Stimulated activated CD4-positive, alpha-beta T cell treated with anti-CD3 and anti-CD28 coated beads, Interleukin-12 subunit alpha, Interleukin-12 subunit beta, amount 100 ng/mL, for 4 hours (primary cell): ENCODE measurements around the gene FREM1.

Source experiments
- DNase-seq: peaks from one replicate; pipeline ENCODE4 v3.0.0-alpha.2; 2020

Gene FREM1

DNA sequence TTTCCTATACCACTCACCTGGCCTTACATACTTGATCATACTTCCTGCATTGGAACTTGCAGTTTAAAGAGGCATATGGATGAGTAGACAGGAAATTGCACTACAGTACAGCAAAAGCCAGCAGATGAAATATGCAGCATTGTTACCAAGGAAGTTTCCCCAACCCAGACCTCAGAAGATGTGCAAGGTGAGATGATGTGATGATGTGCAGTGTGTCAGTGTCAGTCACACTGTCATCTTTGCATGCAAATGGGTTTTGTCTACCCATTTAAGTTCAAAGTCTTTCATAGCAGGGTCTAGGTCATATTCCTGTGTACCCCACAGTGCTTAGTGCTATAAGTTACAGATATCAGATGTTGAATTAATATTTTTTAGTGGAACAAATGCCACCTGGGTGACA, 98.4 kb downstream of the FREM1 start:
- no peak for DNase-seq

DNA sequence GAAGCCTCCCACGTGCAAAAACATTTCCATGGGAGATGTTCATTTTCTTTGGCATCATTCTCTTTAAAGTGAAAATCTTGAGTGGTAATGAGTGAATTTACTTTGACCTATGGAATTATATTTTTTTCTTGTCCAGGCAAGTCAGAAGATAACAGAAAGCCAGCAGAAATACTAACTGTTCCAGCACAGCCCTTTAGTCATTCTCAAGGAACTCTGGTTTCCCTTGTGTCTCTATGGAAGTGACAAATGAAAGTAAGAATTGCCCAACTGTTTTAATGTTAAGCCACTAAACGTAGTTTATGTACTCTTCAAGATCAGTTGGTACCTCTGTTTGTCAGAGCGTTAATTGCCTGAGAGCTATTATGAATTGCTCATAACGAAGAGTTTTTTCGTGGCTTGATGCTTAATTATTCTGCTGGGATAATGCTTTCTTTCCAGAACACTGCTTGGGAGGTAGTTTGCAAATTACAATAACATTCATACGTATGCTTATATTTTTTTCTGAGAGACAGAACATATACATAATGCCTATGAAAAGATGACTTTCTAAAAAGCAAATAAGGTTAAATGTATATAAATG, 103.2 kb downstream of the FREM1 start:
- no peak for DNase-seq

DNA sequence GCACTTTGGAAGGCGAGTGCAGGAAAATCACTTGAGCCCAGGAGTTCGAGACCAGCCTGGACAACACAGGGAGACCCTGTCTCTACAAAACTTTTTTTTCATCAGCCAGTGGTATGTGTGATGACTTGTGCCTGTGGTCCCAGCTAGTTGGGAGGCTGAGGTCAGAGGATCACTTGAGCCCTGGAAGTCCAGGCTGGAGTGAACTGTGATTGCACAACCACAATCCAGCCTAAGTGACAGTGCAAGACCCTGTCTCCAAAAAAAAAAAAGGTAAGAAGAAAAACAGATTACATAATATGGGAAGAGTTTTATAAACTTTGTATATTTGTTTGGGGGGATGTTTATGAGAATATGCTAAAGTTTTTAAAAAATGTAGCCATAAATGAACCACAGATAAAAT, 111.2 kb downstream of the FREM1 start:
- no peak for DNase-seq

DNA sequence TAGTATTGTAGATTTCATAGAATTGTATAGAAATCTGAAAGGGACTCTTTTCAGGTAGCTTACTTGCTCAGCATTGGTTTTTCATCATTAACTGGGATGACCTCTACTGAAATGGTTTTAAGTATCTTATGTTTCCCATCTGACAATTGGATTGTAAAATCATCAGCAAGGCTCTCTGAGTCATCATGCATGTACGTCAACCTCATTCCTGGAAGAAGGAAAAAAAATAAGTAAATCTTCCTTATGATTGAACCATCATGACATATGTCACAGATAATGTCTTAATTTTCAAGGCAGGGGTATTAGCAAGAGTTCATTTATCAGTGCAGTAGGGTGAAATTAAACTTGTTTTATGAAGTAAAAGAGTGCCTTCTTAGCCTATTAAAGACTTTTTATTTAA, 112.8 kb downstream of the FREM1 start:
- no peak for DNase-seq

DNA sequence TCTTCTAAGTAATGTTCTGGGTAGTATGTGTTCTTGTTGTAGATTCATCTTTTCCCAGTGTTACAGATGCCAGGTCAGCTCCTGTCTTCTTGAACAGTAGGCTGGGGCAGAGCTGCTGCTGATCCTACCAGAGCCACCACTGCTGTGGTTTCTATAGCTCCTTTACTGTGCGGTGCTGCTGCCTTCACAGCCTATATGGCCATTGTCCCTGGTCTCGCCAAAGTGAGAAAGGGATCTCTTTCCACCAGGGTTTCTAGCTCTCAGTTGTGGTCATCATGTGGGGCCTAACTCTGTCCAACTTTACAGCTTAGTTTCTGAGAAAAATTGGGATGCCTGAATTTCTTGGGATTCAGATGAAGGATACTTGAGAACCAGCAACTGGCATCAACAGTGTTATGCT, 116.8 kb downstream of the FREM1 start:
- DNase-seq: no peak

DNA sequence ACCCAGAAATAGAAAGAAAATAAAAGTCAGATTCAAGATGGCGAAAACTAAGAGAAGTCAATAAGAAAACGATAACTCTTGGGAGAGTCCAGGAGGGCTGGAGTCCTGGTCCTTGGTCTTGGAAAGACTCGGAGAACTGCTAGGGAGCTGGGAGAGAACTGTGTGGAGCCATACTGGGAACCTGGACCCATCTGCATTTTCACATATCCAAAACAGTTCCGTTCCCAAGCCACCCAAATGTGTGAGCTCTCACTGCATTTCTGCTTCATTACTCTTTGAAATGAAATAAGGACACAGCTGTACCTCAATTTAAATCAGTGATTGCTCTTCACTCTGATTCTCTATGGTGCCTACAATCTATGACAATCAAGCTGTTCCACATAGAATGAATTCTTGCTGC, 119.6 kb downstream of the FREM1 start:
- DNase-seq: no peak

DNA sequence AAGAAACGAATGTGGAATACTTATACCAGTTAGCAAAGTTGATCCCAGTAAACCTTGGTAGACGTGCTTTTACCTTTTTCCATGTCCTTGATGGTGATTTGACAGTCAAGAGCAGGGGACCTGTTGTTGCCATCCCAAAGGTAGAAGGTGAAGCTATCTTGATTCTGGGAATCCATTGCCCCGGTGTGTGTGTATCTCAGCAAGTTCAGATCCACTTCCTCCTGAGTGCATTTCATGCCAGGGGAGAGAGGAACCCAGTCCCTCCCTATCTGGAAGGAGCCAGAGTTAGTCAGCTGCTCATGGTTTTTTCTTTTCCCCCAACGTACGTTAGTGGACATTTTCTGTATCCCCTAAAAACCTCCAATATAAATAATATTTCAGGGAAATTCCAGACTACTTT, 121.4 kb downstream of the FREM1 start:
- no peak for DNase-seq

DNA sequence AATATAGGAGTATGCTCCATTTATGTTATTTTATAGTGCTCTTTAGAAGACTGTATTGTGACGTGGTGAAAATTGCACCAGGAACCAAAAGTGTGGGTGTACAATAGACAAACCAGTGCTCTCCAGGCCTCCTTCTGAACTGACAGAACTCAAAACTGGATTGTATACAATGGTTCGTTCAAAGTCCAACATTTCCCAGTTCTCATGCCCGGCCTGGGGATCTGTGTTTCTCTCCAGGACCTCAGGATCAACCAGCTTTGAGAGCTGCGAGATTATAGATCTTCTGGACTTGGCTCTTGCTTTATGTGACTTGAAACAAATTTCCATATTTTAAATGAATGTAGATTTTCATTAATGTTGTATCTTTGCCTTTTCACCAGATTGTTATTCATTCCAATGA, 126.9 kb downstream of the FREM1 start:
- DNase-seq: no peak

DNA sequence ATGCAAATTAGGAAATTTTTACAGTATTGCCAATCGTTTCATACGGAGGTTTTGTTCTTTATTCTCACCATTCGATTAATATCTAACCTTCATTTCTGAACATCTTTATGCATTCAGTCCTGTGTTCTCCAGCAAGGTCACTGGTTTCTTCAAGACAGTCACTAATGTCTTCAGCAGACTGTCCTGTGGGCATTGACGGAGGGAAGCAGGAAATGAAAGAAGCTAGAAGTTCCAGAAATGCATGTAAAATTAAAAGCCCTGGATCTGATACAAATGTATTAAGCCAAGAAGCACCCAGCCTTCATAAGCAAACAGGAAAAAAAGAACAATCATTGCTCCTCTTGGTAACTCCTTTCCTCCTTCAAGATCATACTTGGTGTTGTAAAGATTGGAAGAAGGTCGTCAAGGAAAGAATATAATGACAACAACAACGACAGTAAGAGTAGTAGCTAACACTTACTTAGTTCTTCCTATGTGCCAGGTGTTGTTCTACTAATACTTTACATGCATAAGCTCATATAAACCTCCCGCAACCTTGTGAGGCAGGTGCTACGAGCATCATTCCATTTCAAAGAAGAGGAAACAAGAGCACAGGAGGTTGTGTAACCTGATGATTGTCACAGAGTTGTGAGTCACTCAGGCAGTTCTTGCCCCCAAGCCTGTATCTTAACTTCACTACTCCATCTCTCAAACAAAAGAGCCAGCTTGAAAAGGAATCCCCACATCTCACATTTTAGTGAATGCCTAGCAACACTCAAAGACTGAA, 127.8 kb downstream of the FREM1 start:
- no peak for DNase-seq

DNA sequence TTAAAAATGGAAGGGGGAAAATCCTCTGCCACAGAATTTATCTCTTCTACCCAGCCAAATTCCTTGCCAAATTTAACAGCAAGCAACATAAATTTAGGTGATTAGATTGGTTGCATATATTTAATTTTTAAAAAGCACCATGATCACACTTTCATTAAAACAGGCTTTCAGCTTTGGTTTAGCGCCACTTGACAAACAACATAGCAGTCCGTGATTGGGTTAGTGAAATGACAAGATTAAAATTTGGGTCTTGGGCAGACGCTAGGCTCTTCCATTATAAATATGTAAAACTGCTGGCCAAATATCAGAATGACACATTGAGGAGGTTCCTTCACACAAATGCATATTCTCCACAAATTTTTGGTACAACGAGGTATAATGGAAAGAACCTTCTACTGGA, 129.5 kb downstream of the FREM1 start:
- DNase-seq: no peak

DNA sequence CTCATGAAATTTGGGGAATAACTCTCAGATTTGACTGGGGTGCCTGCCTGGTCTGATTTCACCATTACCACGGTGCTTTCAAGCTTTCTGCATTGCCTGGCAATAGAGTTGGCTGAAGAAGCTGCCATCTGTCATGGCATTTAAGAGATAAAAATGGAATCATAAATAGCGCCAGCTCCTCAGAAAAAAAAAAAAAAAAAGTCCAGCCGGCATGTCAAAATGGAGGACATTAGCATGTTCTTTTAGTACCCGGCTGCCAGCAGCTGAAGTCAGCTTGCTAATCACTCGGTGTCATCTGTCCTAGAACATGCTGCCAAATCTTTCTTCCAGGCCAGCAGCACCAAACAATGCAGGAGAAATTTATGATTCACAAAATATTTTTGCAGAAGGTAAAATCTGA, 130.0 kb downstream of the FREM1 start:
- DNase-seq: no peak

DNA sequence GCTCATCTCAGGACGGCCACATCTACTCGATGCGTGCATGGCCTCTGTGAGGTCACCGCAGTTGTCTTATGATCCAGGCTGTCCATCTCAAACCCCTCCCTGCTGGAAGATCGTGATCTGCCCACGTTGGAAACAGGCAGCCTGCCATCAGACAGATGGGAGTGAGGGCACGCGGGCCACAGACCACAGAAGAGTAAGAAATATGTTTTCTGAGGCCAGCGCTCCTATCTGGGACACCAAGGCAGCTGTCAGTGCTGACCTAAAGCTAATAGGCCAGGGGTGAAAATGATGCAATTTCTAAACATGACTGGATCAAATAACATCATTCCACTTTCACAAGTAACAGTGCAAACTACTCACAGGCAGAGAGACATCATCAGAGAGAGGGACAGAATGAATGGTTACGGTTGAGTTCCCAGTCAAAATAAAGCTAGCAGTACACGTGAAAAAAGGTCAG, 130.6 kb downstream of the FREM1 start:
- DNase-seq: no peak

DNA sequence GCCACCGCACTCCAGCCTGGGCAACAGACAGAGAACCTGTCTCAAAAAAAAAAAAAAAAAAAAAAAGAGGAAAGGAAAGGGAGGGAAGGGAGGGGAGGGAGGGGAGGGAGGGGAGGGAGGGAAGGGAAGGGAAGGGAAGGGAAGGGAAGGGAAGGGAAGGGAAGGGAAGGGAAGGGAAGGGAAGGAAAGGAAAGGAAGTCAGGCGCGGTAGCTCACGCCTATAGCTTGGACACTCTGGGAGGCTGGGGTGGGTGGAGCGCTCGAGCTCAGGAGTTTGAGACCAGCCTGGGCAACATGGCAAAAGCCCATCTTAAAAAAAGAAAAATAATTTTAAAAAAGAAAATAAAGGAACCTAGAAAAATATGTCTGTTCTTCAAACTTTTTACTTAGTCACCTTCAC, 131.7 kb downstream of the FREM1 start:
- no peak for DNase-seq

DNA sequence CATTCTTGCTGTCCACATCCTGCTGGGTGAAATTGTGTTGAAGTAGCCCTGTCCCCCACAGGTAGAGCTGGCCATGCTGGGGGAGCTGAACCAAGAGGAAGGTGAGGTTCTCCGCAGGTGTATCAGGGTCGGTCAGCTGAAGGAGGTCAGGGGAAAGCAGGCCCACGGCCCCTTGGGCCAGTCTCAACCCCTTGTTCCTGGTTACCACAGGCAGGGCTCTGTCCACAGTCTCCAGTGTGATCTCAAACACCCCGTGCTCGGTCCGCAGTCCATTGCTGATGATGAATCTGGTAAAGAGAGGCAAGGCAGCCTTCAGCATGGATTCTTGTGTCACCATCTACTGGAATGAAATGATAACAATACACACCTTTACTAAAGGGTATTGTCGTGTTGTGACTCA, 134.3 kb downstream of the FREM1 start:
- no peak for DNase-seq

DNA sequence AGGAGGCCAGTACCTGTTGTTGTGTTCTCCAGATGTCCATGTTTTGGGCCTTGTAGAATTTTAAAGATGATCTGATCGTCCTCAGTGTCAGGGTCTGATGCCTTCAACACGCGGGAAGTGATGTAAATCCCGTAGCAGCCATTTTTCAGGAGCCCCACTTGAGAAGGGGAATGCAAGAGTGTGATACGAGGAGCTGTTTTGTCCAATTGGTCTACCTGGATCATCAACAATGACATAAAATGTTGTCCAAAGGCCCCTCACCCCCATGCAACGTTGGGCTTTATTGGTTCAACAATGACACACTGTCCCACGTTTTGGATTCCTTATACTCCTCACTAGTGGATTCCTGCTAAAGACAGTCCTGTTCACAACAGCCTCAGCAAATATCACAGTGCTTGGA, 139.6 kb downstream of the FREM1 start:
- no peak for DNase-seq

DNA sequence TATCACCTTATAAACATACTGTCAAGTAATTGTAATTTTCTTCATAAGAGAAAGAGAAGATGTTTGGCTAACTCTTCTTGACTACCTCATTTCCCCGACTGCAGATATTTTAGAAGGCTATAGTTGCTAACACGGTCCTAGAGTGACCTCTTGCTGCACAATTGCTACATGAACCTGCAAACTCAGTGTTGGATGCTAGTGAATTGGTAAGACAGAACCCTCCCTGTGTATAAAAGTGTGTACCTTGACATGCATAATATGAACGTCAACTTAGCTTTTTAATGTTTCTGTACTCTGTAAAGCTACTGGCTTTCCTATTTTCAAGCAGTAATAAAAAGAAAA, 141.0 kb downstream of the FREM1 start:
- no peak for DNase-seq

DNA sequence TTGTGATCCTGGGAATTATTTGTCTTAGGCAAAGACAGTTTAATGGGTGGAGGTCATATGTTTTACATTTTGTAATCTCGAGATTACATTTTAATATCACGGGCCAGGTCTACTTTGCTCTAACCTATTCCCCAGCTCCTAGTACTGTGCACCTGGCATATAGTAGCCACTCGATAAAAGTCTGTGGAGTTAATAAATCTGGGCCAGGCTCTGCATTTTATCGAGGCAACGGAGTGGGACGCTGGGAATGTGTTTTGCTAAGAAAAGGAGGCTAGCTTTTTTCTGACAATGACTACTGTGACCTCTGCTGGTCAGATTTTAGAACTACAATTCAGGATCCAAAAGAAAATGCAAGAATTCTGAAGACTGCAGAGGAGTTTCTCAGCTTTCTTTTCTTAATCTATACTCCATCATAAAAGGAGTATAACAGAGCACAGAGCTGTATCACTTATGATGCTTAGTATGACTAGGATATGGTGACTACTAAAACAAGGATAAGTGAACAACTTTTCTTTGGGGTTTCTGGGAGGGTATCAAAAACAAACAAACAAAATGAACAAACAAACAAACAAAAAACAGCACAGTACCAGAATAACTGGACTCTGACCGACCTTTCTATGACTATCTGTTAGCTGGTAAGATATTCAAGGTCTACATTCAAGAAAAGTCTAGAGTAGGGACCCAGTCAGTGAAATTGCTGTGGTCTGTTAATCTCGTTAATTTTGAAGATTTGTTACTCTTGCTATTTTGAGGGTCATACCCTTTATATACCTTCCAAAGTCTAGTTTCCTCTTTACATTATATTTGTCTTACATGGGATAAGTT, 141.6 kb downstream of the FREM1 start:
- DNase-seq: no peak

DNA sequence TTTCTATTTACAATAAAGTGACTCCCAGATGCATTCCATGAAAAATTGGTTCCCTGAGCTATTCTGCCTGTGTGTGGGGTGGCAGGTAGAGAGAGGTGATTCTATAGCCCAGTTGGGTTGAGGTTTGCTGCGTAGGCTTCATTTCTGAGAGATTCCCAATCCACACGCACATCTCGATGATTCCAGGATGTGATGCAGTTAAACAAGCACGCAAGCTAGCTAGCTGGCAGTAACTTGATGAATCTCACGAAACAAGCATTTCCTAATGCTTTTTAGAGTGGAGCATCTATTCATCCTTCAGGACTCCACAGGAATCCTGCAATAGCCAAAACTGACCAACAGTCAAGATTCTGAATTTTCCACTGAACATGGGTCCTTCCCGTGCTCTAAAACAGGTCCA, 143.9 kb downstream of the FREM1 start:
- DNase-seq: no peak

DNA sequence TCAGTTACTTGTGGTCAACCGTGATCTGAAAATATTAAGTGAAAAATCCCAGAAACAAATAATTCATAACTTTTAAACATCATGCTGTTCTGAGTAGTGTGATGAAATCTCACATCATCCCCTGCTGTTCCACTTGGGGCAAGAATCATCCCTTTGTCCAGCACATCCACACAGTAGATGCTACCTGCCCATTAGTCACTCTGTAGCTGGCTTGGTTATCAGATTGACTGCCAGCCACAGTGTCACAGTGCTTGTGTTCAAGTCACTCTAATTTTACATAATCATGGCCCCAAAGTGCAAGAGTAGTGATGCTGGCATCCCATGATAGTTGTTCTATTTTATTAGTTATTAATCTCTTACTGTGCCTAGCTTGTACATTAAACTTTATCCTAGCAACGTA, 148.6 kb downstream of the FREM1 start:
- no peak for DNase-seq

DNA sequence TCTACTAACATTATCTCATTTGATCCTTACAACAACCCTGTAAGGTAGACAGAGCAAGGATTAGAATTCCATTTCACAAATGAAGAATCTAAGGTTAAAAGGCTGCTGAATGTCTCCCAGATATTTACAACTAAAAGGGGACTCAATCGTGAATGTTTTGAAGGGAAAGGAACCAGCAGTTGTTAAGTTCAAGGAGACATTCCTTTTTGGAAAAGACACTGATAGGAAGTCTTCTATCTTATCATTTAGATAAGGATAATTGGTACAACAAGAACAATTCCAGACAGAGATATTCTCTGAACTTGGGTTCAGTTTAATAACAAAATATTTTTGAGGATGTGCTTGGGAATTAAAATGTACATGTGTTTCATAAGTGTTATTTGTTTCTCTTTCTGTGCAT, 150.2 kb downstream of the FREM1 start:
- DNase-seq: no peak

DNA sequence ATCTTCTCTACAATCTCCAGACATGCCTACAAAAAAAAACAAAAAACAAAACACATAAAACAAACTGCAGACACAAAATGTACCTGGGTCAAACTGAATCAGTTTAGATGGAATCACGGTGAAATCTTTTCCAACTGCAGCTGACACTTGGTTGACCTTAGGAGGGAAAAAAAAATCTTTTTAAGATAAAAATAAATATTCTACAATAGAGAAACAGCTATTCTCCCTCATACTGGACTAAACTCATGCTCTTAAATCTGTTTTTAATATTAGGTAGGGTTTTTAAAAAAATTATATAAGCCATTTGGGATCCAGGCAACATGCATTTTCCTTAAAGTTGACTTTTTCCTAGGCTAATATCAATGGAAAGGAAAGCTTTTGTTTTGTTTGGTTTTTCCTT, 153.9 kb downstream of the FREM1 start:
- DNase-seq: no peak

DNA sequence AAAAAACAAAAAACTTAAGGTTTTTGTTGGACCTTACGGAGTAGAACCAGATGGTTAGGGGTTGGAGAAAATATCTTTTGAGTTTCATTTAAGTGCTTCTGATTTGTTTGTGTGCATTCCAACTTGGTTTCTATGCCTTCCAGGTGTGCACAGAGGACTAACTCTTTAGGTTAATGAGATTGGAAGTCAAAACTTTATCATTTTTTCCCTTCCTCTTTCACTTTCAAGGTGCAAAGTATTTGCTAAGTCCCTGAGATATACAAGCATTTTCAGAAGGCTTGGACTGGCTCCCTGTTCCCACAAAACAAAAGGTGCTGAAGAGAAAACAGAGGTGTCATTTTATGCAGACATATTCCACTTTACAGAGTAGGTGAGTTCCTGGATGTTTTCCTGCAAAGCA, 157.4 kb downstream of the FREM1 start:
- no peak for DNase-seq

DNA sequence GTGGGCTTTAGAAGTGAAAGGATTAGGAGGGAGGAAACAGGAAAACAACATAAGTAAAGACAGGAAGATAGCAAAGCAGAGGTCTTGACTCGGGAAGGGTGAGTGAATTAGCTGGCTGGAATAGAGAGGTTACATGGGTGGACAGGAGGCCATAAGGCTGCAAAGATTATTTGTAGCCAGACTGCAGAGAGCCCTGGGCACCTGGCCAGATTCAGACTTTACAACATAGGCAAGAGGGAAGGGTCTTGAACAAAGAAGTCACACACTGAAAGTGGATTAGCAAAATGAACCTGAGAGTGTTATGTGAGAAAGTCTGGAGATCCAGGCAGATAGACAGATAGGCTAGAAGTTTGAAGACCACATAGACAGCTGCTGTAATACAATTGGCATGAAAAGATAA, 158.0 kb downstream of the FREM1 start:
- no peak for DNase-seq

DNA sequence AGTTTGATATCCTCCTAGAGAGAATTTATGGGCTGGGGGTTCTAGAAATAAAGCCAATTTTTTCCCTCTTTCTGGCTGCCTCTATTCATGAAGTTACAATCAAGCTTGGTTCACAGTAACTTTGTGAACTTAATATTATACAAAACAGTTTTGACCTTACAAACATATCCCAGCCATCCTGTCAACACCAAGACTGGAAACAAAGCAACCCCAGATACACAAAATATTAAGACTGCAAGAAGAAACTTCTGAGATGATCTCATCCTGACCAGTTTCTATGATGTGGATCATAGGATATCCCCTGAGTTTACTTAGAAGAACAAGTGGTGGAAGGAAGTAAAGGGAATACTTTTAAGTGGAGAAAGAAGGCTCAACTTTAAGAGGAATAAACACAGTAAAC, 159.4 kb downstream of the FREM1 start:
- no peak for DNase-seq
